Measurements from ENCODE around the gene TNS1.

The TNS1 gene

GRCh38 chr2:217954971-217955740 is 47.6 kb downstream of the TNS1 start:
- DNase-seq: no peak

- peak; percentile 31 to 75 for DNase-seq
Measured at GRCh38 chr2:217954469-217954868, 48.3 kb downstream of the TNS1 start.

- DNase-seq: no peak
Measured at GRCh38 chr2:217954051-217954450, 48.7 kb downstream of the TNS1 start.

GRCh38 chr2:217953531-217953932 is 49.3 kb downstream of the TNS1 start:
- no peak for DNase-seq

- no peak for DNase-seq
Measured at GRCh38 chr2:217953011-217953481, 49.7 kb downstream of the TNS1 start.

- DNase-seq: no peak
Measured at GRCh38 chr2:217952409-217952808, 50.4 kb downstream of the TNS1 start.

GRCh38 chr2:217951521-217952247 is 51.1 kb downstream of the TNS1 start:
- no peak for DNase-seq

- DNase-seq: no peak
Measured at GRCh38 chr2:217951091-217951490, 51.7 kb downstream of the TNS1 start.

GRCh38 chr2:217950401-217950871 is 52.4 kb downstream of the TNS1 start:
- DNase-seq: no peak

GRCh38 chr2:217949447-217949846 is 53.3 kb downstream of the TNS1 start:
- no peak for DNase-seq

- no peak for DNase-seq
Measured at GRCh38 chr2:217948897-217949296, 53.9 kb downstream of the TNS1 start.

- no peak for DNase-seq
Measured at GRCh38 chr2:217948351-217948791, 54.4 kb downstream of the TNS1 start.

GRCh38 chr2:217947383-217948350 is 55.1 kb downstream of the TNS1 start:
- DNase-seq: no peak

GRCh38 chr2:217946051-217946450 is 56.7 kb downstream of the TNS1 start:
- no peak for DNase-seq

- no peak for DNase-seq
Measured at GRCh38 chr2:217945530-217945929, 57.3 kb downstream of the TNS1 start.

GRCh38 chr2:217944923-217945322 is 57.9 kb downstream of the TNS1 start:
- no peak for DNase-seq

GRCh38 chr2:217944366-217944765 is 58.4 kb downstream of the TNS1 start:
- no peak for DNase-seq

- peak in 1 of 2 experiments; percentile 32 for DNase-seq
Measured at GRCh38 chr2:217943446-217944321, 59.1 kb downstream of the TNS1 start.

GRCh38 chr2:217942731-217943335 is 60.0 kb downstream of the TNS1 start:
- DNase-seq: no peak

- no peak for DNase-seq
Measured at GRCh38 chr2:217941886-217942728, 60.7 kb downstream of the TNS1 start.

Measured in NCI-H2081 (cell line).